HL-60 (cell line): ENCODE measurements around the gene SERPINI1.

ENCODE experiments used
- DNase-seq, 2 experiments: peaks; one replicate each; pipeline ENCODE4 v3.0.0-alpha.2; 2010 to 2020; ENCODE audit warnings: low read depth in 1 of 2, low spot score in 1 of 2
- H3K27ac ChIP-seq: fragments of 250-450 bp; sonication (Bioruptor Pico); replicated peaks from 2 replicates; pipeline ENCODE4 v1.5.1; 2020; ENCODE audit warnings: mild to moderate bottlenecking, moderate library complexity
- H3K27me3 ChIP-seq: fragments of 250-450 bp; sonication (Bioruptor Pico); 2 replicates; pipeline ENCODE4 v1.5.1; 2021; ENCODE audit warnings: mild to moderate bottlenecking, moderate library complexity; ENCODE audit not compliant: insufficient read depth, poor library complexity, severe bottlenecking
- H3K4me3 ChIP-seq: replicated peaks from 2 replicates; pipeline ENCODE4 v1.5.1; 2011; ENCODE audit warnings: mild to moderate bottlenecking, control low read depth, low read length; ENCODE audit not compliant: insufficient read depth
- GABPA ChIP-seq: IDR thresholded peaks from 2 replicates; pipeline ENCODE4 v1.6.1; 2012; ENCODE audit warnings: low read depth
- POLR2AphosphoS5 ChIP-seq: IDR thresholded peaks from 2 replicates; pipeline ENCODE4 v1.6.1; 2012; ENCODE audit warnings: low read depth
- SPI1 ChIP-seq: IDR thresholded peaks from 2 replicates; pipeline ENCODE4 v1.6.1; 2012; ENCODE audit warnings: low read depth, mild to moderate bottlenecking, borderline replicate concordance
- TF ChIP-seq, protein P1 (sequence below): IDR thresholded peaks from one replicate; pipeline ENCODE4 v1.5.1; 2011; ENCODE audit warnings: low read length, control low read depth, inconsistent platforms; ENCODE audit not compliant: insufficient read depth
- TF ChIP-seq, protein P2 (sequence below): IDR thresholded peaks from 2 replicates; pipeline ENCODE4 v1.6.1; 2012; ENCODE audit warnings: low read depth; ENCODE audit not compliant: insufficient replicate concordance

SERPINI1 gene

GRCh38 chr3:167712445-167712844 is 23.1 kb upstream of the SERPINI1 start:
- H3K27ac ChIP-seq, result no peak overlapping the region
- H3K4me3 ChIP-seq, result no peak overlapping the region
- TF ChIP-seq, protein P1, sequence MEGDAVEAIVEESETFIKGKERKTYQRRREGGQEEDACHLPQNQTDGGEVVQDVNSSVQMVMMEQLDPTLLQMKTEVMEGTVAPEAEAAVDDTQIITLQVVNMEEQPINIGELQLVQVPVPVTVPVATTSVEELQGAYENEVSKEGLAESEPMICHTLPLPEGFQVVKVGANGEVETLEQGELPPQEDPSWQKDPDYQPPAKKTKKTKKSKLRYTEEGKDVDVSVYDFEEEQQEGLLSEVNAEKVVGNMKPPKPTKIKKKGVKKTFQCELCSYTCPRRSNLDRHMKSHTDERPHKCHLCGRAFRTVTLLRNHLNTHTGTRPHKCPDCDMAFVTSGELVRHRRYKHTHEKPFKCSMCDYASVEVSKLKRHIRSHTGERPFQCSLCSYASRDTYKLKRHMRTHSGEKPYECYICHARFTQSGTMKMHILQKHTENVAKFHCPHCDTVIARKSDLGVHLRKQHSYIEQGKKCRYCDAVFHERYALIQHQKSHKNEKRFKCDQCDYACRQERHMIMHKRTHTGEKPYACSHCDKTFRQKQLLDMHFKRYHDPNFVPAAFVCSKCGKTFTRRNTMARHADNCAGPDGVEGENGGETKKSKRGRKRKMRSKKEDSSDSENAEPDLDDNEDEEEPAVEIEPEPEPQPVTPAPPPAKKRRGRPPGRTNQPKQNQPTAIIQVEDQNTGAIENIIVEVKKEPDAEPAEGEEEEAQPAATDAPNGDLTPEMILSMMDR, result no peak
- TF ChIP-seq SPI1 (no peak), GABPA (no peak), POLR2AphosphoS5 (no peak)
- TF ChIP-seq, protein P2, sequence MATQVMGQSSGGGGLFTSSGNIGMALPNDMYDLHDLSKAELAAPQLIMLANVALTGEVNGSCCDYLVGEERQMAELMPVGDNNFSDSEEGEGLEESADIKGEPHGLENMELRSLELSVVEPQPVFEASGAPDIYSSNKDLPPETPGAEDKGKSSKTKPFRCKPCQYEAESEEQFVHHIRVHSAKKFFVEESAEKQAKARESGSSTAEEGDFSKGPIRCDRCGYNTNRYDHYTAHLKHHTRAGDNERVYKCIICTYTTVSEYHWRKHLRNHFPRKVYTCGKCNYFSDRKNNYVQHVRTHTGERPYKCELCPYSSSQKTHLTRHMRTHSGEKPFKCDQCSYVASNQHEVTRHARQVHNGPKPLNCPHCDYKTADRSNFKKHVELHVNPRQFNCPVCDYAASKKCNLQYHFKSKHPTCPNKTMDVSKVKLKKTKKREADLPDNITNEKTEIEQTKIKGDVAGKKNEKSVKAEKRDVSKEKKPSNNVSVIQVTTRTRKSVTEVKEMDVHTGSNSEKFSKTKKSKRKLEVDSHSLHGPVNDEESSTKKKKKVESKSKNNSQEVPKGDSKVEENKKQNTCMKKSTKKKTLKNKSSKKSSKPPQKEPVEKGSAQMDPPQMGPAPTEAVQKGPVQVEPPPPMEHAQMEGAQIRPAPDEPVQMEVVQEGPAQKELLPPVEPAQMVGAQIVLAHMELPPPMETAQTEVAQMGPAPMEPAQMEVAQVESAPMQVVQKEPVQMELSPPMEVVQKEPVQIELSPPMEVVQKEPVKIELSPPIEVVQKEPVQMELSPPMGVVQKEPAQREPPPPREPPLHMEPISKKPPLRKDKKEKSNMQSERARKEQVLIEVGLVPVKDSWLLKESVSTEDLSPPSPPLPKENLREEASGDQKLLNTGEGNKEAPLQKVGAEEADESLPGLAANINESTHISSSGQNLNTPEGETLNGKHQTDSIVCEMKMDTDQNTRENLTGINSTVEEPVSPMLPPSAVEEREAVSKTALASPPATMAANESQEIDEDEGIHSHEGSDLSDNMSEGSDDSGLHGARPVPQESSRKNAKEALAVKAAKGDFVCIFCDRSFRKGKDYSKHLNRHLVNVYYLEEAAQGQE, result no peak
- no peak for DNase-seq
- H3K27me3 ChIP-seq, result no peaks in the 10 kb centered on the region

GRCh38 chr3:167714871-167715270 is 20.6 kb upstream of the SERPINI1 start:
- TF ChIP-seq, protein P1, result no peak
- Histone ChIP-seq H3K4me3 (no peak overlapping the region), H3K27ac (no peak overlapping the region), H3K27me3 (no peaks in the 10 kb centered on the region)
- no peak for DNase-seq

- DNase-seq, result no peak
- H3K4me3 ChIP-seq, result no peak overlapping the region
- H3K27me3 ChIP-seq, result no peaks in the 10 kb centered on the region
- H3K27ac ChIP-seq, result no peak overlapping the region
- no peak for TF ChIP-seq POLR2AphosphoS5
- TF ChIP-seq, protein P2, result no peak
- TF ChIP-seq GABPA, result no peak
- no peak for TF ChIP-seq SPI1
- TF ChIP-seq, protein P1, result no peak
Measured at GRCh38 chr3:167716920-167717319, 18.6 kb upstream of the SERPINI1 start.

GRCh38 chr3:167718582-167718981 is 16.9 kb upstream of the SERPINI1 start:
- no peak overlapping the region for H3K27ac ChIP-seq
- no peak overlapping the region for H3K4me3 ChIP-seq
- no peak for DNase-seq
- TF ChIP-seq, protein P1, result no peak
- TF ChIP-seq GABPA, result no peak
- no peak for TF ChIP-seq POLR2AphosphoS5
- no peak for TF ChIP-seq SPI1
- TF ChIP-seq, protein P2, result no peak
- no peaks in the 10 kb centered on the region for H3K27me3 ChIP-seq
